GM23338 (cell line): ENCODE measurements around the gene ENTPD6.

Source experiments
- CREB1 ChIP-seq: fragments of 250-450 bp; sonication (Bioruptor Pico); IDR thresholded peaks from 2 replicates; pipeline ENCODE4 v1.5.0; 2020; ENCODE audit warnings: low read depth, mild to moderate bottlenecking, moderate library complexity
- ETS1 ChIP-seq: IDR thresholded peaks from 2 replicates; pipeline ENCODE4 v1.6.1; 2016; ENCODE audit warnings: antibody characterized with exemption
- EZH2 ChIP-seq: fragments of 200-600 bp; sonication (generic); IDR thresholded peaks from one replicate; pipeline ENCODE4 v1.8.0; 2017; ENCODE audit warnings: antibody characterized with exemption, mild to moderate bottlenecking, low read depth; ENCODE audit not compliant: unreplicated experiment
- EZH2phosphoT487 ChIP-seq: fragments of 200-600 bp; sonication (generic); IDR thresholded peaks from one replicate; pipeline ENCODE4 v1.8.1; 2018; ENCODE audit warnings: antibody characterized with exemption; ENCODE audit not compliant: unreplicated experiment
- JUNB ChIP-seq: IDR thresholded peaks from one replicate; pipeline ENCODE4 v1.6.1; 2016; ENCODE audit warnings: antibody characterized with exemption; ENCODE audit not compliant: unreplicated experiment
- NANOG ChIP-seq: IDR thresholded peaks from 2 replicates; pipeline ENCODE4 v1.6.1; 2016; ENCODE audit warnings: antibody characterized with exemption, borderline replicate concordance
- POLR2AphosphoS5 ChIP-seq: IDR thresholded peaks from 2 replicates; pipeline ENCODE4 v1.6.1; 2016; ENCODE audit warnings: antibody characterized with exemption, low read depth
- REST ChIP-seq: IDR thresholded peaks from one replicate; pipeline ENCODE4 v1.6.1; 2018; ENCODE audit warnings: antibody characterized with exemption; ENCODE audit not compliant: unreplicated experiment
- TF ChIP-seq, protein P1 (sequence below), 2 experiments: fragments of 200-600 bp in 1 of 2; sonication (generic) in 1 of 2; conservative IDR thresholded peaks; 2 replicates each; pipeline versions ENCODE4 v1.5.1 to v1.6.1; 2016 to 2017; ENCODE audit warnings: antibody characterized with exemption in 2 of 2, low read depth in 2 of 2, mild to moderate bottlenecking in 2 of 2, moderate library complexity in 1 of 2

- TF ChIP-seq, protein P1, sequence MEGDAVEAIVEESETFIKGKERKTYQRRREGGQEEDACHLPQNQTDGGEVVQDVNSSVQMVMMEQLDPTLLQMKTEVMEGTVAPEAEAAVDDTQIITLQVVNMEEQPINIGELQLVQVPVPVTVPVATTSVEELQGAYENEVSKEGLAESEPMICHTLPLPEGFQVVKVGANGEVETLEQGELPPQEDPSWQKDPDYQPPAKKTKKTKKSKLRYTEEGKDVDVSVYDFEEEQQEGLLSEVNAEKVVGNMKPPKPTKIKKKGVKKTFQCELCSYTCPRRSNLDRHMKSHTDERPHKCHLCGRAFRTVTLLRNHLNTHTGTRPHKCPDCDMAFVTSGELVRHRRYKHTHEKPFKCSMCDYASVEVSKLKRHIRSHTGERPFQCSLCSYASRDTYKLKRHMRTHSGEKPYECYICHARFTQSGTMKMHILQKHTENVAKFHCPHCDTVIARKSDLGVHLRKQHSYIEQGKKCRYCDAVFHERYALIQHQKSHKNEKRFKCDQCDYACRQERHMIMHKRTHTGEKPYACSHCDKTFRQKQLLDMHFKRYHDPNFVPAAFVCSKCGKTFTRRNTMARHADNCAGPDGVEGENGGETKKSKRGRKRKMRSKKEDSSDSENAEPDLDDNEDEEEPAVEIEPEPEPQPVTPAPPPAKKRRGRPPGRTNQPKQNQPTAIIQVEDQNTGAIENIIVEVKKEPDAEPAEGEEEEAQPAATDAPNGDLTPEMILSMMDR (conservative IDR thresholded peaks at IDR 0.05; ENCODE audit: low read depth in 2 of 2) = no peak
- TF ChIP-seq EZH2 (no peak), REST (no peak), EZH2phosphoT487 (no peak), POLR2AphosphoS5 (no peak), ETS1 (no peak), JUNB (no peak), CREB1 (CRISPR knock-in tag) (no peak), NANOG (no peak)
These were observed 25.5 kb downstream of the ENTPD6 start for GRCh38 chr20:25220810-25221591.
